Stomach (tissue), 4 donors: Measurements from ENCODE around the gene ADORA3.

Source experiments
- CTCF ChIP-seq, 7 experiments: fragments of 450-650 bp in 4 of 7; fragments of 200-600 bp in 3 of 7; sonication (generic) in 3 of 7; IDR thresholded peaks; one replicate each; pipeline ENCODE4 v1.5.1; 2016 to 2019; ENCODE audit warnings: antibody characterized with exemption in 7 of 7, control low read depth in 2 of 7, mild to moderate bottlenecking in 1 of 7
- EP300 ChIP-seq: sonication (generic); formaldehyde crosslinking; IDR thresholded peaks from one replicate; pipeline ENCODE4 v1.6.1; 2017; ENCODE audit warnings: antibody characterized with exemption
- POLR2A ChIP-seq, 4 donors: fragments of 450-650 bp; IDR thresholded peaks; one replicate each; pipeline ENCODE4 v1.6.1; 2016; ENCODE audit warnings: antibody characterized with exemption in 4 of 4, control low read depth in 2 of 4, mild to moderate bottlenecking in 1 of 4, moderate library complexity in 1 of 4
- POLR2AphosphoS5 ChIP-seq, 3 donors: sonication (generic); formaldehyde crosslinking; IDR thresholded peaks; one replicate each; pipeline ENCODE4 v1.6.1; 2016; ENCODE audit warnings: antibody characterized with exemption in 3 of 3

- TF ChIP-seq POLR2A (IDR thresholded peaks at IDR 0.05) (no peak), CTCF (IDR thresholded peaks at IDR 0.05) (no peak), POLR2AphosphoS5 (IDR thresholded peaks at IDR 0.05) (no peak), EP300 (no peak)
Observed at GRCh38 chr1:111512931-111513330, 9.5 kb upstream of the ADORA3 start.
